ENCODE measurements around the gene DEDD2. TPM values are rescaled to one million over a fixed set of nuclear protein-coding genes. Genes with fewer than 3 reads are reported as not detected.

The DEDD2 gene
- total and polyA plus RNA-seq, 10 of the 15 experiments (the other 5 are each of a cell fraction or from before 2014, with no cell fraction given), result 2.5 to 24.7 (median 17.6) TPM

DNA sequence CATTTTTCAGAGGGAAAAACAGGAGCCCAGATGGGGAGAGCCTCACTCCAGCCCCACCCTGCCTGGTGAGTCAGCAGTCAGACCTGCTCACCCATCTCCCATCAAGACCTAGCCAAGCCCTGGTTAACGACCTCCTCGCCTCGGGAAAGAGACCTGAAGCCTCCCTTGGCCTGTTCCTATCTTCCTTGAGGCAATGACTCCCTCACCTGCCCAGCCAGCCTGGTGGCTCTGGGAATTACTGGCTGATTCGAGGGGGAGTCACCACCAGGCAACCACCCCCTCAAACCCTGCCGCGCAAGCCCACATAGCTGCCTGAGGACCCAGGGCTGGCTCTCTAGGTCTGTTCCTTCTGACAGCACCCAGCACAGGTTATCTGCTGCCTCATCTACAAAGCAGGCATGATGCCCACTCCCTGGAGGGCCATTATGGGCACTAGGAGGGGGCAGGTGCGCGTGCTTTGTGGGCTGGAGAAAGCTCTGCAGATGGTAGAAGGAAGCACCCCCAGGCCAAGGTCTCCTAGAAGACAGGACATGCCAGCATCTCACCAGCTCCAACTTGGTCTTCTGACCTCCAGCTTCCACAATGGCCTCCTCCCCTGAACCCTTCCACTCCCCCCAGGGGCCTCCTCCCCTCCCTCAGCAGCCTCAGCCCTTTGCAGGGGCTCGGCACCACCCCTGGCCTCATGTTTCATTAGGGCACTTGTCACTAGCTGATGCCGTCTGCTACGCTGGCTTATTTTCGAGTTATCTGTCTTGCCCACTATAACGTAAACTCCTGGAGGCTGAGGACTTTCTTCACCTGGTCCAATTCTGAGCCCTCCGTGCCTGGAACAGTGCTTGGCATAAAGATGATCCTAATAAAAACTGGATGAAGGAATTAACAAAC is 10.4 kb downstream of the DEDD2 start:
- intact Hi-C loops (cut with micrococcal nuclease; ENCODE audit: unreplicated experiment), result no loop called here
- SMC1A ChIA-PET (ENCODE audit: uncharacterized antibody, unreplicated experiment), result interaction anchor here (1.1 kb wide), 1 partner anchor 8 kb away, joined by 4 read pairs; no protein-coding TSS in a partner anchor
- H3K9ac ChIP-seq (ENCODE audit: control insufficient read depth, insufficient read depth, low read length), result no peak overlapping the region
- no peak for TF ChIP-seq ZBED1 (IDR thresholded peaks at IDR 0.05; ENCODE audit: borderline replicate concordance)
- TF ChIP-seq, protein P1, sequence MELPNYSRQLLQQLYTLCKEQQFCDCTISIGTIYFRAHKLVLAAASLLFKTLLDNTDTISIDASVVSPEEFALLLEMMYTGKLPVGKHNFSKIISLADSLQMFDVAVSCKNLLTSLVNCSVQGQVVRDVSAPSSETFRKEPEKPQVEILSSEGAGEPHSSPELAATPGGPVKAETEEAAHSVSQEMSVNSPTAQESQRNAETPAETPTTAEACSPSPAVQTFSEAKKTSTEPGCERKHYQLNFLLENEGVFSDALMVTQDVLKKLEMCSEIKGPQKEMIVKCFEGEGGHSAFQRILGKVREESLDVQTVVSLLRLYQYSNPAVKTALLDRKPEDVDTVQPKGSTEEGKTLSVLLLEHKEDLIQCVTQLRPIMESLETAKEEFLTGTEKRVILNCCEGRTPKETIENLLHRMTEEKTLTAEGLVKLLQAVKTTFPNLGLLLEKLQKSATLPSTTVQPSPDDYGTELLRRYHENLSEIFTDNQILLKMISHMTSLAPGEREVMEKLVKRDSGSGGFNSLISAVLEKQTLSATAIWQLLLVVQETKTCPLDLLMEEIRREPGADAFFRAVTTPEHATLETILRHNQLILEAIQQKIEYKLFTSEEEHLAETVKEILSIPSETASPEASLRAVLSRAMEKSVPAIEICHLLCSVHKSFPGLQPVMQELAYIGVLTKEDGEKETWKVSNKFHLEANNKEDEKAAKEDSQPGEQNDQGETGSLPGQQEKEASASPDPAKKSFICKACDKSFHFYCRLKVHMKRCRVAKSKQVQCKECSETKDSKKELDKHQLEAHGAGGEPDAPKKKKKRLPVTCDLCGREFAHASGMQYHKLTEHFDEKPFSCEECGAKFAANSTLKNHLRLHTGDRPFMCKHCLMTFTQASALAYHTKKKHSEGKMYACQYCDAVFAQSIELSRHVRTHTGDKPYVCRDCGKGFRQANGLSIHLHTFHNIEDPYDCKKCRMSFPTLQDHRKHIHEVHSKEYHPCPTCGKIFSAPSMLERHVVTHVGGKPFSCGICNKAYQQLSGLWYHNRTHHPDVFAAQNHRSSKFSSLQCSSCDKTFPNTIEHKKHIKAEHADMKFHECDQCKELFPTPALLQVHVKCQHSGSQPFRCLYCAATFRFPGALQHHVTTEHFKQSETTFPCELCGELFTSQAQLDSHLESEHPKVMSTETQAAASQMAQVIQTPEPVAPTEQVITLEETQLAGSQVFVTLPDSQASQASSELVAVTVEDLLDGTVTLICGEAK (IDR thresholded peaks at IDR 0.05; ENCODE audit: borderline replicate concordance), result no peak
- TF ChIP-seq, protein P2, sequence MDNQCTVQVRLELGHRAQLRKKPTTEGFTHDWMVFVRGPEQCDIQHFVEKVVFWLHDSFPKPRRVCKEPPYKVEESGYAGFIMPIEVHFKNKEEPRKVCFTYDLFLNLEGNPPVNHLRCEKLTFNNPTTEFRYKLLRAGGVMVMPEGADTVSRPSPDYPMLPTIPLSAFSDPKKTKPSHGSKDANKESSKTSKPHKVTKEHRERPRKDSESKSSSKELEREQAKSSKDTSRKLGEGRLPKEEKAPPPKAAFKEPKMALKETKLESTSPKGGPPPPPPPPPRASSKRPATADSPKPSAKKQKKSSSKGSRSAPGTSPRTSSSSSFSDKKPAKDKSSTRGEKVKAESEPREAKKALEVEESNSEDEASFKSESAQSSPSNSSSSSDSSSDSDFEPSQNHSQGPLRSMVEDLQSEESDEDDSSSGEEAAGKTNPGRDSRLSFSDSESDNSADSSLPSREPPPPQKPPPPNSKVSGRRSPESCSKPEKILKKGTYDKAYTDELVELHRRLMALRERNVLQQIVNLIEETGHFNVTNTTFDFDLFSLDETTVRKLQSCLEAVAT (IDR thresholded peaks at IDR 0.05), result no peak
- no peak for TF ChIP-seq RBBP5 (conservative IDR thresholded peaks at IDR 0.05)
- no peak for TF ChIP-seq JUNB (IDR thresholded peaks at IDR 0.05)
- TF ChIP-seq RAD51 (IDR thresholded peaks at IDR 0.05), result no peak
- TF ChIP-seq CBFB (IDR thresholded peaks at IDR 0.05; ENCODE audit: low read depth), result no peak
- no peak for TF ChIP-seq EGR1 (IDR thresholded peaks at IDR 0.05; ENCODE audit: borderline replicate concordance in 1 of 2, low read depth in 2 of 2, low read length in 2 of 2)
- no peak for TF ChIP-seq CBX3 (IDR thresholded peaks at IDR 0.05; ENCODE audit: borderline replicate concordance, low read depth)
- no peak for TF ChIP-seq MTA3 (IDR thresholded peaks at IDR 0.05; ENCODE audit: borderline replicate concordance, low read length)
- TF ChIP-seq MEF2A (IDR thresholded peaks at IDR 0.05; ENCODE audit: insufficient read depth, low read depth, low read length), result no peak
- TF ChIP-seq, protein P3, sequence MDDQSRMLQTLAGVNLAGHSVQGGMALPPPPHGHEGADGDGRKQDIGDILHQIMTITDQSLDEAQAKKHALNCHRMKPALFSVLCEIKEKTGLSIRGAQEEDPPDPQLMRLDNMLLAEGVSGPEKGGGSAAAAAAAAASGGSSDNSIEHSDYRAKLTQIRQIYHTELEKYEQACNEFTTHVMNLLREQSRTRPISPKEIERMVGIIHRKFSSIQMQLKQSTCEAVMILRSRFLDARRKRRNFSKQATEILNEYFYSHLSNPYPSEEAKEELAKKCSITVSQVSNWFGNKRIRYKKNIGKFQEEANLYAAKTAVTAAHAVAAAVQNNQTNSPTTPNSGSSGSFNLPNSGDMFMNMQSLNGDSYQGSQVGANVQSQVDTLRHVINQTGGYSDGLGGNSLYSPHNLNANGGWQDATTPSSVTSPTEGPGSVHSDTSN (IDR thresholded peaks at IDR 0.05; ENCODE audit: insufficient replicate concordance, low read depth, low read length), result no peak
- no peak for TF ChIP-seq FOXK2 (IDR thresholded peaks at IDR 0.05)

More for the DNA sequence above, 10.4 kb downstream of the DEDD2 start:
- Histone ChIP-seq H3K4me3 (no peak overlapping the region), H3K79me2 (ENCODE audit: control insufficient read depth, insufficient read depth, low read length) (peaks cover 3% of the 10 kb centered on the region), H3K9me3 (replicated peaks; ENCODE audit: control insufficient read depth, insufficient read depth, low read length) (no peaks in the 10 kb centered on the region), H3K27me3 (replicated peaks in 1 of 2; ENCODE audit: control insufficient read depth in 2 of 2, insufficient read depth in 2 of 2, low read length in 1 of 2) (no peaks in the 10 kb centered on the region), H3K4me1 (ENCODE audit: control insufficient read depth, insufficient read depth, low read length) (peaks cover 11% of the 10 kb centered on the region), H3K4me2 (ENCODE audit: control insufficient read depth, insufficient read depth) (no peak overlapping the region), H3K27ac (ENCODE audit: control insufficient read depth, insufficient read depth) (no peak overlapping the region), H3K36me3 (ENCODE audit: control insufficient read depth in 2 of 2, insufficient read depth in 2 of 2, low read length in 1 of 2) (peaks cover 29 to 32% of the 10 kb centered on the region in 2 experiments), H2AFZ (ENCODE audit: control insufficient read depth, low read depth, low read length) (no peak overlapping the region), H4K20me1 (ENCODE audit: control insufficient read depth, insufficient read depth) (no peaks in the 10 kb centered on the region)
- 90% methylated on average over 14 of the region's 14 CpGs for WGBS (ENCODE audit: insufficient coverage, insufficient replicate concordance, low lambda C conversion rate, missing lambda C conversion rate)
- CTCF ChIA-PET, result no interaction called here
- BruUV-seq (replicated peaks), result no TSS peak
- in situ Hi-C loops (cut with MboI), result no loop called here
- ATAC-seq (no peak), DNase-seq (ENCODE audit: low read depth, low spot score) (no peak), FAIRE-seq (no peak)
- POLR2A ChIA-PET, result interaction anchor here (1.3 kb wide), 1 partner anchor 12 kb away, joined by 3 read pairs; no protein-coding TSS in a partner anchor
- RAD21 ChIA-PET (ENCODE audit: unreplicated experiment), result interaction anchor here (1.3 kb wide), 1 partner anchor 13 kb away, joined by 3 read pairs; the partner anchor contains the start of gene ZNF526

Data from GM12878 (cell line).